Erythroblast (primary cell): Measurements from ENCODE around the gene KCNMA1.
"Not testable (repeated sequence)": the region's sequence is repeated elsewhere in the genome, so short reads cannot be mapped to it uniquely, and the experiment has no call there.

ENCODE experiments used
- DNase-seq, 2 experiments: peaks; one replicate each; lab custom pipeline; 2025; lab: John Stamatoyannopoulos, UW
- GATA1 ChIP-seq: IDR thresholded peaks from 2 replicates; pipeline ENCODE4 v1.6.1; 2011; ENCODE audit warnings: low read depth, mild to moderate bottlenecking, control low read depth, low read length, moderate library complexity
- POLR2A ChIP-seq: IDR thresholded peaks from 2 replicates; pipeline ENCODE4 v1.6.1; 2011; ENCODE audit warnings: mild to moderate bottlenecking, low read length

Gene KCNMA1

GRCh38 chr10:77637532-77638320 lies at the start of gene KCNMA1:
Gene KCNMA1 (minus strand): TSS chr10:77637808.
- TF ChIP-seq POLR2A (no peak), GATA1 (no peak)
- DNase-seq = no peak

- no peak for TF ChIP-seq POLR2A
- no peak for TF ChIP-seq GATA1
- DNase-seq = no peak
Measured at GRCh38 chr10:77686650-77687417, 49.2 kb upstream of the KCNMA1 start.

- DNase-seq = no peak
- TF ChIP-seq POLR2A = no peak
- no peak for TF ChIP-seq GATA1
Measured at GRCh38 chr10:77686096-77686495, 48.5 kb upstream of the KCNMA1 start.

- TF ChIP-seq POLR2A = no peak
- TF ChIP-seq GATA1 = no peak
Measured at GRCh38 chr10:77685432-77685831, 47.8 kb upstream of the KCNMA1 start.

GRCh38 chr10:77683088-77683432 lies 45.5 kb upstream of the KCNMA1 start:
- DNase-seq = not testable (repeated sequence)

More at GRCh38 chr10:77685432-77685831, 47.8 kb upstream of the KCNMA1 start:
- DNase-seq = no peak

GRCh38 chr10:77682393-77683087 lies 44.9 kb upstream of the KCNMA1 start:
- TF ChIP-seq GATA1 (no peak), POLR2A (no peak)
- no peak for DNase-seq

- TF ChIP-seq POLR2A (no peak), GATA1 (no peak)
Measured at GRCh38 chr10:77681839-77682238, 44.2 kb upstream of the KCNMA1 start.

GRCh38 chr10:77680811-77681210 lies 43.2 kb upstream of the KCNMA1 start:
- TF ChIP-seq GATA1 = no peak
- no peak for TF ChIP-seq POLR2A
- DNase-seq = no peak

More at GRCh38 chr10:77681839-77682238, 44.2 kb upstream of the KCNMA1 start:
- DNase-seq = no peak

GRCh38 chr10:77680065-77680464 lies 42.5 kb upstream of the KCNMA1 start:
- DNase-seq = no peak
- TF ChIP-seq POLR2A (no peak), GATA1 (no peak)

- TF ChIP-seq POLR2A (no peak), GATA1 (no peak)
- DNase-seq = no peak
Measured at GRCh38 chr10:77679217-77679616, 41.6 kb upstream of the KCNMA1 start.

- TF ChIP-seq POLR2A (no peak), GATA1 (no peak)
- no peak for DNase-seq
Measured at GRCh38 chr10:77678146-77678545, 40.5 kb upstream of the KCNMA1 start.

- DNase-seq = no peak
- TF ChIP-seq GATA1 = no peak
- TF ChIP-seq POLR2A = no peak
Measured at GRCh38 chr10:77675347-77675746, 37.7 kb upstream of the KCNMA1 start.

GRCh38 chr10:77673515-77674140 lies 36.0 kb upstream of the KCNMA1 start:
- no peak for TF ChIP-seq GATA1
- TF ChIP-seq POLR2A = no peak
- no peak for DNase-seq

- TF ChIP-seq GATA1 = no peak
- no peak for DNase-seq
Measured at GRCh38 chr10:77673101-77673500, 35.5 kb upstream of the KCNMA1 start.
